ENCODE results near the gene CBL. TPM values are rescaled to one million over a fixed set of nuclear protein-coding genes. Genes with fewer than 3 reads are reported as not detected.

CBL gene
- total and polyA plus RNA-seq, 2 experiments from 2014 or later = 31.6 to 67.6 TPM

- H3K4me3 ChIP-seq = no peak overlapping the region
- no peak overlapping the region for H3K4me2 ChIP-seq
- peaks cover 56% of the 10 kb centered on the region for H4K20me1 ChIP-seq (replicated peaks; ENCODE audit: insufficient read depth)
- TF ChIP-seq CTCF (conservative IDR thresholded peaks at IDR 0.05; ENCODE audit: low read depth in 2 of 2) (no peak), JUNB (IDR thresholded peaks at IDR 0.05; ENCODE audit: unreplicated experiment) (no peak), POLR2AphosphoS5 (IDR thresholded peaks at IDR 0.05; ENCODE audit: low read depth) (no peak), EZH2phosphoT487 (IDR thresholded peaks at IDR 0.05; ENCODE audit: unreplicated experiment) (no peak), STAT1 (IDR thresholded peaks at IDR 0.05; ENCODE audit: unreplicated experiment) (no peak), EZH2 (IDR thresholded peaks at IDR 0.05; ENCODE audit: low read depth, unreplicated experiment) (no peak), ZNF331 (CRISPR knock-in tag; IDR thresholded peaks at IDR 0.05; ENCODE audit: low read depth) (no peak), ZNF114 (CRISPR knock-in tag; IDR thresholded peaks at IDR 0.05) (no peak), CREB1 (CRISPR knock-in tag; IDR thresholded peaks at IDR 0.05; ENCODE audit: low read depth) (no peak), ZNF462 (CRISPR knock-in tag; IDR thresholded peaks at IDR 0.05) (no peak), NANOG (IDR thresholded peaks at IDR 0.05; ENCODE audit: borderline replicate concordance) (no peak)
- TF ChIP-seq, protein P1, sequence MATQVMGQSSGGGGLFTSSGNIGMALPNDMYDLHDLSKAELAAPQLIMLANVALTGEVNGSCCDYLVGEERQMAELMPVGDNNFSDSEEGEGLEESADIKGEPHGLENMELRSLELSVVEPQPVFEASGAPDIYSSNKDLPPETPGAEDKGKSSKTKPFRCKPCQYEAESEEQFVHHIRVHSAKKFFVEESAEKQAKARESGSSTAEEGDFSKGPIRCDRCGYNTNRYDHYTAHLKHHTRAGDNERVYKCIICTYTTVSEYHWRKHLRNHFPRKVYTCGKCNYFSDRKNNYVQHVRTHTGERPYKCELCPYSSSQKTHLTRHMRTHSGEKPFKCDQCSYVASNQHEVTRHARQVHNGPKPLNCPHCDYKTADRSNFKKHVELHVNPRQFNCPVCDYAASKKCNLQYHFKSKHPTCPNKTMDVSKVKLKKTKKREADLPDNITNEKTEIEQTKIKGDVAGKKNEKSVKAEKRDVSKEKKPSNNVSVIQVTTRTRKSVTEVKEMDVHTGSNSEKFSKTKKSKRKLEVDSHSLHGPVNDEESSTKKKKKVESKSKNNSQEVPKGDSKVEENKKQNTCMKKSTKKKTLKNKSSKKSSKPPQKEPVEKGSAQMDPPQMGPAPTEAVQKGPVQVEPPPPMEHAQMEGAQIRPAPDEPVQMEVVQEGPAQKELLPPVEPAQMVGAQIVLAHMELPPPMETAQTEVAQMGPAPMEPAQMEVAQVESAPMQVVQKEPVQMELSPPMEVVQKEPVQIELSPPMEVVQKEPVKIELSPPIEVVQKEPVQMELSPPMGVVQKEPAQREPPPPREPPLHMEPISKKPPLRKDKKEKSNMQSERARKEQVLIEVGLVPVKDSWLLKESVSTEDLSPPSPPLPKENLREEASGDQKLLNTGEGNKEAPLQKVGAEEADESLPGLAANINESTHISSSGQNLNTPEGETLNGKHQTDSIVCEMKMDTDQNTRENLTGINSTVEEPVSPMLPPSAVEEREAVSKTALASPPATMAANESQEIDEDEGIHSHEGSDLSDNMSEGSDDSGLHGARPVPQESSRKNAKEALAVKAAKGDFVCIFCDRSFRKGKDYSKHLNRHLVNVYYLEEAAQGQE (IDR thresholded peaks at IDR 0.05; ENCODE audit: unreplicated experiment) = no peak
- TF ChIP-seq, protein P2, sequence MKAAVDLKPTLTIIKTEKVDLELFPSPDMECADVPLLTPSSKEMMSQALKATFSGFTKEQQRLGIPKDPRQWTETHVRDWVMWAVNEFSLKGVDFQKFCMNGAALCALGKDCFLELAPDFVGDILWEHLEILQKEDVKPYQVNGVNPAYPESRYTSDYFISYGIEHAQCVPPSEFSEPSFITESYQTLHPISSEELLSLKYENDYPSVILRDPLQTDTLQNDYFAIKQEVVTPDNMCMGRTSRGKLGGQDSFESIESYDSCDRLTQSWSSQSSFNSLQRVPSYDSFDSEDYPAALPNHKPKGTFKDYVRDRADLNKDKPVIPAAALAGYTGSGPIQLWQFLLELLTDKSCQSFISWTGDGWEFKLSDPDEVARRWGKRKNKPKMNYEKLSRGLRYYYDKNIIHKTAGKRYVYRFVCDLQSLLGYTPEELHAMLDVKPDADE (IDR thresholded peaks at IDR 0.05) = no peak
- H3K36me3 ChIP-seq (ENCODE audit: insufficient read depth) = no peaks in the 10 kb centered on the region; the same call in 1 of the 2 replicates
- H3K4me1 ChIP-seq (ENCODE audit: insufficient read depth) = no peaks in the 10 kb centered on the region
- no peak overlapping the region for H3K27ac Mint-ChIP-seq
- ATAC-seq = no peak
- H2AFZ ChIP-seq = no peak overlapping the region
- peaks cover 10% of the 10 kb centered on the region for H3K4me1 Mint-ChIP-seq
- H3K27me3 Mint-ChIP-seq (ENCODE audit: insufficient read depth, low read depth, poor library complexity) = peaks cover 2% of the 10 kb centered on the region
- no peak overlapping the region for H3K4me3 Mint-ChIP-seq
- H3K9me2 ChIP-seq (ENCODE audit: insufficient read depth) = no peaks in the 10 kb centered on the region
- H3F3A ChIP-seq (replicated peaks; ENCODE audit: low read depth) = no peaks in the 10 kb centered on the region
- no peaks in the 10 kb centered on the region for H3K27me3 ChIP-seq (ENCODE audit: insufficient read depth)
- peaks cover 20% of the 10 kb centered on the region; the same call in 2 of the 3 replicates for H3K36me3 Mint-ChIP-seq (ENCODE audit: low read depth)
- H3K27ac ChIP-seq (ENCODE audit: low read depth) = no peak overlapping the region
- H3K79me2 ChIP-seq (replicated peaks; ENCODE audit: insufficient read depth) = peaks cover 100% of the 10 kb centered on the region
- no peaks in the 10 kb centered on the region for H3K9me3 Mint-ChIP-seq
- DNase-seq (ENCODE audit: low spot score) = no peak
Observed at GRCh38 chr11:119229741-119230140, 23.6 kb downstream of the CBL start.

All from GM23338 (cell line).